ENCODE data around the gene KCTD17.

GRCh38 chr22:37079668-37080171 lies 28.2 kb downstream of the KCTD17 start:
- TF ChIP-seq CTCF (IDR thresholded peaks at IDR 0.05; ENCODE audit: low read depth, low read length, missing input control) (no peak), RAD21 (IDR thresholded peaks at IDR 0.05) (no peak), YY1 (IDR thresholded peaks at IDR 0.05) (no peak), SP1 (IDR thresholded peaks at IDR 0.05) (no peak), EGR1 (IDR thresholded peaks at IDR 0.05; ENCODE audit: low read depth in 2 of 2) (no peak), ATF3 (IDR thresholded peaks at IDR 0.05) (no peak), MAX (IDR thresholded peaks at IDR 0.05) (no peak), REST (IDR thresholded peaks at IDR 0.05) (no peak)
